Naive thymus-derived CD4-positive, alpha-beta T cell (primary cell): Measurements from ENCODE around the gene ZKSCAN2. TPM values are rescaled to one million over a fixed set of nuclear protein-coding genes. Genes with fewer than 3 reads are reported as not detected.
A peak's percentile ranks its signal among the peaks of the same experiment; 100 is the strongest.

Experiments
- ATAC-seq: fragments of 150-1000 bp; cut with Tn5 transposase; 2 replicates; pipeline ENCODE4 v1.10.0; 2021; ENCODE audit warnings: mild to moderate bottlenecking, moderate library complexity
- CTCF ChIA-PET: fragments of 350-600 bp; sonication (Branson Sonifier 250); formaldehyde crosslinking; loops from one replicate; lab custom pipeline; 2021; ENCODE audit warnings: antibody characterized with exemption; lab: Charles Lee
- POLR2A ChIA-PET: fragments of 350-600 bp; sonication (Branson Sonifier 250); formaldehyde crosslinking; loops from one replicate; lab custom pipeline; 2021; ENCODE audit warnings: antibody characterized with exemption, inconsistent platforms; lab: Charles Lee
- DNase-seq, 9 donors: peaks; one replicate each; pipeline versions ENCODE4 v3.0.0 to v3.0.0-alpha.2; 2020 to 2022; ENCODE audit warnings: mixed read lengths in 1 of 9
- H3K27ac ChIP-seq: one replicate; pipeline ENCODE4 v1.7.0; 2013; ENCODE audit warnings: mild to moderate bottlenecking, low read depth, low read length, moderate library complexity
- H3K27me3 ChIP-seq, 2 donors: one replicate each; pipeline ENCODE4 v1.7.0; 2013; ENCODE audit warnings: low read length in 2 of 2, mild to moderate bottlenecking in 2 of 2, moderate library complexity in 2 of 2; ENCODE audit not compliant: control insufficient read depth in 2 of 2, insufficient read depth in 2 of 2
- H3K36me3 ChIP-seq, 3 experiments: 1 replicate in 2 of 3; 2 replicates in 1 of 3; pipeline ENCODE4 v1.7.0; 2013; ENCODE audit warnings: low read length in 3 of 3, mild to moderate bottlenecking in 3 of 3, moderate library complexity in 1 of 3; ENCODE audit not compliant: insufficient read depth in 3 of 3, control insufficient read depth in 2 of 3
- H3K4me1 ChIP-seq, 2 donors: one replicate each; pipeline ENCODE4 v1.7.0; 2013; ENCODE audit warnings: low read length in 2 of 2, mild to moderate bottlenecking in 2 of 2, moderate library complexity in 1 of 2; ENCODE audit not compliant: control insufficient read depth in 2 of 2, insufficient read depth in 2 of 2
- H3K4me3 ChIP-seq: 2 replicates; pipeline ENCODE4 v1.7.0; 2013; ENCODE audit warnings: mild to moderate bottlenecking, low read length
- H3K9me3 ChIP-seq, 3 experiments: 1 replicate in 2 of 3; 2 replicates in 1 of 3; pipeline ENCODE4 v1.7.0; 2013; ENCODE audit warnings: low read length in 3 of 3; ENCODE audit not compliant: control insufficient read depth in 2 of 3
- H3K27ac Mint-ChIP-seq, 9 donors: one replicate each; pipeline ENCODE4 v1.8.0; 2020 to 2022; ENCODE audit warnings: mixed read lengths in 9 of 9, mild to moderate bottlenecking in 8 of 9, moderate library complexity in 5 of 9, inconsistent platforms in 2 of 9
- H3K27me3 Mint-ChIP-seq, 5 donors: one replicate each; pipeline ENCODE4 v1.8.0; 2021 to 2022; ENCODE audit warnings: mixed read lengths in 5 of 5, mild to moderate bottlenecking in 1 of 5
- H3K36me3 Mint-ChIP-seq, 5 donors: one replicate each; pipeline ENCODE4 v1.8.0; 2020 to 2022; ENCODE audit warnings: mixed read lengths in 5 of 5, mild to moderate bottlenecking in 3 of 5, inconsistent platforms in 1 of 5
- H3K4me1 Mint-ChIP-seq, 7 donors: one replicate each; pipeline ENCODE4 v1.8.0; 2020 to 2022; ENCODE audit warnings: mixed read lengths in 7 of 7, mild to moderate bottlenecking in 3 of 7, inconsistent platforms in 1 of 7
- H3K4me3 Mint-ChIP-seq, 10 donors: one replicate each; pipeline ENCODE4 v1.8.0; 2020 to 2022; ENCODE audit warnings: mild to moderate bottlenecking in 10 of 10, mixed read lengths in 10 of 10, moderate library complexity in 6 of 10, inconsistent platforms in 2 of 10
- H3K9me3 Mint-ChIP-seq, 11 donors: one replicate each; pipeline ENCODE4 v1.8.0; 2020 to 2022; ENCODE audit warnings: mixed read lengths in 11 of 11, mild to moderate bottlenecking in 4 of 11, inconsistent platforms in 1 of 11, moderate library complexity in 1 of 11
- intact Hi-C, 2 donors: fragments of 100-400 bp; cut with micrococcal nuclease; formaldehyde crosslinking; loops; one replicate each; pipeline ENCODE4 v1.15.1; 2023
- polyA plus RNA-seq, 2 donors: library from polyadenylated mRNA; unstranded; fragments of 300-500 nt; fragmentation: Illumina TruSeq; gene quantifications; one replicate each; pipeline ENCODE4 v1.2.3, GENCODE V29; 2021
- total RNA-seq, 6 experiments: library from RNA in 5 of 6; stranded (reverse) in 5 of 6; gene quantifications; 1 replicate in 5 of 6; 2 replicates in 1 of 6; pipeline ENCODE4 v1.2.3 and lab custom pipeline; 2021 to 2026

Gene ZKSCAN2
- total and polyA plus RNA-seq, 7 experiments from 2014 or later: 1.5 to 7.0 (median 4.8) TPM

- ChIA-PET CTCF (interaction anchor here (0.6 kb wide), 1 partner anchor 189 kb away, joined by 3 read pairs; no protein-coding TSS in a partner anchor), POLR2A (no interaction called here)
- Mint-ChIP-seq H3K4me3 (no peak overlapping the region), H3K9me3 (no peaks in the 10 kb centered on the region), H3K36me3 (no peaks in the 10 kb centered on the region), H3K27me3 (peaks cover 0 to 6% (median 3%) of the 10 kb centered on the region in 5 donors), H3K27ac (no peak overlapping the region), H3K4me1 (no peaks in the 10 kb centered on the region)
- Histone ChIP-seq H3K4me1 (no peaks in the 10 kb centered on the region), H3K9me3 (no peaks in the 10 kb centered on the region), H3K27ac (no peak overlapping the region), H3K27me3 (no peaks in the 10 kb centered on the region), H3K4me3 (no peak overlapping the region), H3K36me3 (no peaks in the 10 kb centered on the region)
- ATAC-seq (no peak), DNase-seq (no peak)
- intact Hi-C loops: no loop called here
Observed at GRCh38 chr16:25219070-25219737, 38.4 kb downstream of the ZKSCAN2 start.

- no peaks in the 10 kb centered on the region for H3K9me3 ChIP-seq
- H3K4me1 ChIP-seq: no peaks in the 10 kb centered on the region
- H3K4me3 ChIP-seq: no peak overlapping the region
- Mint-ChIP-seq H3K4me1 (no peaks in the 10 kb centered on the region), H3K36me3 (no peaks in the 10 kb centered on the region), H3K27ac (no peak overlapping the region), H3K9me3 (peaks cover 0 to 2% (median 0%) of the 10 kb centered on the region in 11 donors), H3K4me3 (no peak overlapping the region), H3K27me3 (peaks cover 0 to 6% (median 3%) of the 10 kb centered on the region in 5 donors)
- ATAC-seq (no peak), DNase-seq (no peak)
- CTCF ChIA-PET: no interaction called here
- no peaks in the 10 kb centered on the region for H3K27me3 ChIP-seq
- no peaks in the 10 kb centered on the region for H3K36me3 ChIP-seq
- intact Hi-C loops: no loop called here
- POLR2A ChIA-PET: no interaction called here
- H3K27ac ChIP-seq: no peak overlapping the region
Observed at GRCh38 chr16:25217921-25218320, 39.7 kb downstream of the ZKSCAN2 start.

GRCh38 chr16:25217112-25217511 lies 40.5 kb downstream of the ZKSCAN2 start:
- CTCF ChIA-PET: interaction anchor here (2.4 kb wide), 1 partner anchor 8 kb away, joined by 10 read pairs; no protein-coding TSS in a partner anchor
- Mint-ChIP-seq H3K27ac (no peak overlapping the region), H3K36me3 (no peaks in the 10 kb centered on the region), H3K4me1 (no peaks in the 10 kb centered on the region), H3K4me3 (no peak overlapping the region), H3K27me3 (peaks cover 0 to 6% (median 3%) of the 10 kb centered on the region in 5 donors), H3K9me3 (peaks cover 0 to 2% (median 0%) of the 10 kb centered on the region in 11 donors)
- no peaks in the 10 kb centered on the region for H3K4me1 ChIP-seq
- no peaks in the 10 kb centered on the region for H3K36me3 ChIP-seq
- H3K4me3 ChIP-seq: no peak overlapping the region
- no peaks in the 10 kb centered on the region for H3K9me3 ChIP-seq
- intact Hi-C loops: no loop called here
- no peak overlapping the region for H3K27ac ChIP-seq
- H3K27me3 ChIP-seq: no peaks in the 10 kb centered on the region
- POLR2A ChIA-PET: no interaction called here
- DNase-seq (no peak), ATAC-seq (no peak)

GRCh38 chr16:25213709-25214397 lies 43.8 kb downstream of the ZKSCAN2 start:
- no peak for DNase-seq
- no peak overlapping the region for H3K4me3 Mint-ChIP-seq
- H3K27ac Mint-ChIP-seq: peak overlapping the region in 1 of 9 donors; percentile 85
- peaks cover 0 to 13% (median 3%) of the 10 kb centered on the region in 5 donors for H3K27me3 Mint-ChIP-seq
- Histone ChIP-seq H3K4me3 (no peak overlapping the region), H3K27ac (no peak overlapping the region), H3K4me1 (no peaks in the 10 kb centered on the region), H3K27me3 (no peaks in the 10 kb centered on the region), H3K36me3 (no peaks in the 10 kb centered on the region), H3K9me3 (no peaks in the 10 kb centered on the region)
- ChIA-PET POLR2A (no interaction called here), CTCF (interaction anchor here (0.5 to 1.6 kb wide), 3 partner anchors 12 to 302 kb away, joined by 3 to 5 read pairs (median 4); no protein-coding TSS in a partner anchor)
- no peaks in the 10 kb centered on the region for H3K36me3 Mint-ChIP-seq
- intact Hi-C loops: no loop called here
- H3K4me1 Mint-ChIP-seq: peaks cover 0 to 2% (median 0%) of the 10 kb centered on the region in 7 donors
- no peak for ATAC-seq
- peaks cover 0 to 2% (median 0%) of the 10 kb centered on the region in 11 donors for H3K9me3 Mint-ChIP-seq

GRCh38 chr16:25212636-25213035 lies 45.0 kb downstream of the ZKSCAN2 start:
- H3K27me3 Mint-ChIP-seq: peaks cover 0 to 10% (median 0%) of the 10 kb centered on the region in 5 donors

GRCh38 chr16:25210758-25211157 lies 46.9 kb downstream of the ZKSCAN2 start:
- intact Hi-C loops: no loop called here
- Mint-ChIP-seq H3K4me1 (peaks cover 0 to 2% (median 0%) of the 10 kb centered on the region in 7 donors), H3K27me3 (peaks cover 0 to 10% (median 0%) of the 10 kb centered on the region in 5 donors), H3K27ac (no peak overlapping the region), H3K4me3 (no peak overlapping the region), H3K9me3 (peaks cover 0 to 2% (median 0%) of the 10 kb centered on the region in 11 donors), H3K36me3 (no peaks in the 10 kb centered on the region)
- ATAC-seq: no peak
- ChIA-PET POLR2A (no interaction called here), CTCF (no interaction called here)
- Histone ChIP-seq H3K36me3 (no peaks in the 10 kb centered on the region), H3K9me3 (no peaks in the 10 kb centered on the region), H3K4me1 (no peaks in the 10 kb centered on the region), H3K4me3 (no peak overlapping the region), H3K27me3 (no peaks in the 10 kb centered on the region), H3K27ac (no peak overlapping the region)
- DNase-seq: no peak

More at GRCh38 chr16:25212636-25213035, 45.0 kb downstream of the ZKSCAN2 start:
- no peaks in the 10 kb centered on the region for H3K9me3 ChIP-seq
- no peak overlapping the region for H3K4me3 ChIP-seq
- H3K4me1 ChIP-seq: no peaks in the 10 kb centered on the region
- ATAC-seq (no peak), DNase-seq (no peak)
- Mint-ChIP-seq H3K36me3 (no peaks in the 10 kb centered on the region), H3K27ac (no peak overlapping the region), H3K4me3 (no peak overlapping the region), H3K9me3 (peaks cover 0 to 2% (median 0%) of the 10 kb centered on the region in 11 donors), H3K4me1 (peaks cover 0 to 2% (median 0%) of the 10 kb centered on the region in 7 donors)
- H3K27me3 ChIP-seq: no peaks in the 10 kb centered on the region
- H3K27ac ChIP-seq: no peak overlapping the region
- H3K36me3 ChIP-seq: no peaks in the 10 kb centered on the region
- intact Hi-C loops: no loop called here
- ChIA-PET CTCF (no interaction called here), POLR2A (no interaction called here)
